ENCODE measurements around the gene KRT17. TPM values are rescaled to one million over a fixed set of nuclear protein-coding genes. Genes with fewer than 3 reads are reported as not detected.

Gene KRT17
- total and polyA plus RNA-seq, 10 of the 15 experiments (the other 5 are each of a cell fraction or from before 2014, with no cell fraction given) = 0.47 to 30.0 (median 2.5) TPM

DNA sequence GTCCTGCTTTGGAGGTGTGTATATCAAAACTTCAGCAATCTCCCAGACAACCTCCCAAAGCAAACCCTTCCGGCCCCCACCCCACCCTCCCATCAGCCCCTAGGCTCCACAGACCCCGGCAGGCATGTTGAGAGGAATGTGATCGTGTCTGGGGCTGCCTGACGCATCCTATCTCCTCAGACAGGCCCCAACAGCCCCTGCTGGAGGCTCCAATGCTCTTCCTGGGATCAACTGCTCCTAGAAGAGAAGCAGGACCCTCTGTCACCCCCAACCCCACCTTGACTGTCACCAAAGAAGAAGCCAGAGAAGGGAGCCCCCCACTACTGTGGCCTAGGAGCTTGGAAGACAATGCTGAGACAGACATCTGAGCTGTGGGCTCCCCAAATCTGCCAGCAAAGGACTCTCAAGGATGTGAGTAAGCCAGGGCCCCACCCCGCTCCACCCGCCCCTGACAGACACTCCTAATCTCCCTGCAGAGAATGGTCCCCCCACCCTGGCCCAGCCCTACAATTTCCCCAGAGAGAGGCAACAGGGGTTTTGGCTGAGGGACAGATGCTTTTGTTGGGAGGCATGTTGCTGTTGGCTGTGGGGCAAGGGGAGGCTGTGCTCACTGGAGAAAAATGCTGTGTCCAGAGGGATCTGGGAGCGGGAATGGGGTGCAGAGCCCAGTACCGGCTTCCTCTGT lies 36.1 kb downstream of the KRT17 start:
- intact Hi-C loops (cut with micrococcal nuclease; ENCODE audit: unreplicated experiment) = no loop called here
- CTCF ChIA-PET = interaction anchor here (1.3 to 1.4 kb wide), 2 partner anchors 9 to 75 kb away, joined by 3 to 4 read pairs; no protein-coding TSS in a partner anchor
- in situ Hi-C loops (cut with MboI) = no loop called here
- BruUV-seq (replicated peaks) = no TSS peak
- DNase-seq (ENCODE audit: low read depth, low spot score) (no peak), ATAC-seq (no peak), FAIRE-seq (no peak)
- no peak overlapping the region for H3K4me3 ChIP-seq
- H3K27ac ChIP-seq (ENCODE audit: control insufficient read depth, insufficient read depth) = no peak overlapping the region
- H3K79me2 ChIP-seq (ENCODE audit: control insufficient read depth, insufficient read depth, low read length) = no peaks in the 10 kb centered on the region
- H3K36me3 ChIP-seq (ENCODE audit: control insufficient read depth in 2 of 2, insufficient read depth in 2 of 2, low read length in 1 of 2) = no peaks in the 10 kb centered on the region
- no peak overlapping the region for H3K4me2 ChIP-seq (ENCODE audit: control insufficient read depth, insufficient read depth)
- no peak overlapping the region for H2AFZ ChIP-seq (ENCODE audit: control insufficient read depth, low read depth, low read length)
- whole genome bisulfite sequencing (ENCODE audit: insufficient coverage, insufficient replicate concordance, low lambda C conversion rate, missing lambda C conversion rate) = 0% methylated on average over 7 of the region's 8 CpGs
- H3K4me1 ChIP-seq (ENCODE audit: control insufficient read depth, insufficient read depth, low read length) = no peaks in the 10 kb centered on the region
- H4K20me1 ChIP-seq (ENCODE audit: control insufficient read depth, insufficient read depth) = no peaks in the 10 kb centered on the region
- RAD21 ChIA-PET (ENCODE audit: unreplicated experiment) = no interaction called here
- POLR2A ChIA-PET = no interaction called here
- H3K9ac ChIP-seq (ENCODE audit: control insufficient read depth, insufficient read depth, low read length) = no peak overlapping the region
- H3K27me3 ChIP-seq (replicated peaks in 1 of 2; ENCODE audit: control insufficient read depth in 2 of 2, insufficient read depth in 2 of 2, low read length in 1 of 2) = peaks cover 0 to 2% of the 10 kb centered on the region in 2 experiments; a peak in 2 of 4 replicates
- H3K9me3 ChIP-seq (replicated peaks; ENCODE audit: control insufficient read depth, insufficient read depth, low read length) = no peaks in the 10 kb centered on the region
- SMC1A ChIA-PET (ENCODE audit: uncharacterized antibody, unreplicated experiment) = no interaction called here
- TF ChIP-seq, protein P1, sequence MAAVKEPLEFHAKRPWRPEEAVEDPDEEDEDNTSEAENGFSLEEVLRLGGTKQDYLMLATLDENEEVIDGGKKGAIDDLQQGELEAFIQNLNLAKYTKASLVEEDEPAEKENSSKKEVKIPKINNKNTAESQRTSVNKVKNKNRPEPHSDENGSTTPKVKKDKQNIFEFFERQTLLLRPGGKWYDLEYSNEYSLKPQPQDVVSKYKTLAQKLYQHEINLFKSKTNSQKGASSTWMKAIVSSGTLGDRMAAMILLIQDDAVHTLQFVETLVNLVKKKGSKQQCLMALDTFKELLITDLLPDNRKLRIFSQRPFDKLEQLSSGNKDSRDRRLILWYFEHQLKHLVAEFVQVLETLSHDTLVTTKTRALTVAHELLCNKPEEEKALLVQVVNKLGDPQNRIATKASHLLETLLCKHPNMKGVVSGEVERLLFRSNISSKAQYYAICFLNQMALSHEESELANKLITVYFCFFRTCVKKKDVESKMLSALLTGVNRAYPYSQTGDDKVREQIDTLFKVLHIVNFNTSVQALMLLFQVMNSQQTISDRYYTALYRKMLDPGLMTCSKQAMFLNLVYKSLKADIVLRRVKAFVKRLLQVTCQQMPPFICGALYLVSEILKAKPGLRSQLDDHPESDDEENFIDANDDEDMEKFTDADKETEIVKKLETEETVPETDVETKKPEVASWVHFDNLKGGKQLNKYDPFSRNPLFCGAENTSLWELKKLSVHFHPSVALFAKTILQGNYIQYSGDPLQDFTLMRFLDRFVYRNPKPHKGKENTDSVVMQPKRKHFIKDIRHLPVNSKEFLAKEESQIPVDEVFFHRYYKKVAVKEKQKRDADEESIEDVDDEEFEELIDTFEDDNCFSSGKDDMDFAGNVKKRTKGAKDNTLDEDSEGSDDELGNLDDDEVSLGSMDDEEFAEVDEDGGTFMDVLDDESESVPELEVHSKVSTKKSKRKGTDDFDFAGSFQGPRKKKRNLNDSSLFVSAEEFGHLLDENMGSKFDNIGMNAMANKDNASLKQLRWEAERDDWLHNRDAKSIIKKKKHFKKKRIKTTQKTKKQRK (IDR thresholded peaks at IDR 0.05; ENCODE audit: low read depth, low read length) = no peak
- TF ChIP-seq CBX3 (IDR thresholded peaks at IDR 0.05; ENCODE audit: borderline replicate concordance, low read depth) = no peak
- TF ChIP-seq SKIL (IDR thresholded peaks at IDR 0.05; ENCODE audit: low read depth, poor library complexity, severe bottlenecking) = no peak
- TF ChIP-seq, protein P2, sequence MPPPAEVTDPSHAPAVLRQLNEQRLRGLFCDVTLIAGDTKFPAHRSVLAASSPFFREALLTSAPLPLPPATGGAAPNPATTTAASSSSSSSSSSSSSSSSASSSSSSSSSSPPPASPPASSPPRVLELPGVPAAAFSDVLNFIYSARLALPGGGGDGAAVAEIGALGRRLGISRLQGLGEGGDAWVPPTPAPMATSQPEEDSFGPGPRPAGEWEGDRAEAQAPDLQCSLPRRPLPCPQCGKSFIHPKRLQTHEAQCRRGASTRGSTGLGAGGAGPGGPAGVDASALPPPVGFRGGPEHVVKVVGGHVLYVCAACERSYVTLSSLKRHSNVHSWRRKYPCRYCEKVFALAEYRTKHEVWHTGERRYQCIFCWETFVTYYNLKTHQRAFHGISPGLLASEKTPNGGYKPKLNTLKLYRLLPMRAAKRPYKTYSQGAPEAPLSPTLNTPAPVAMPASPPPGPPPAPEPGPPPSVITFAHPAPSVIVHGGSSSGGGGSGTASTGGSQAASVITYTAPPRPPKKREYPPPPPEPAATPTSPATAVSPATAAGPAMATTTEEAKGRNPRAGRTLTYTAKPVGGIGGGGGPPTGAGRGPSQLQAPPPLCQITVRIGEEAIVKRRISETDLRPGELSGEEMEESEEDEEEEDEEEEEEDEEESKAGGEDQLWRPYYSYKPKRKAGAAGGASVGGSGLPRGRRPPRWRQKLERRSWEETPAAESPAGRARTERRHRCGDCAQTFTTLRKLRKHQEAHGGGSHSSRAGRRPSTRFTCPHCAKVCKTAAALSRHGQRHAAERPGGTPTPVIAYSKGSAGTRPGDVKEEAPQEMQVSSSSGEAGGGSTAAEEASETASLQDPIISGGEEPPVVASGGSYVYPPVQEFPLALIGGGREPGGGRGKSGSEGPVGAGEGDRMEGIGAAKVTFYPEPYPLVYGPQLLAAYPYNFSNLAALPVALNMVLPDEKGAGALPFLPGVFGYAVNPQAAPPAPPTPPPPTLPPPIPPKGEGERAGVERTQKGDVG (CRISPR knock-in tag; IDR thresholded peaks at IDR 0.05) = no peak
- TF ChIP-seq BRCA1 (IDR thresholded peaks at IDR 0.05; ENCODE audit: low read depth, low read length) = no peak
- no peak for TF ChIP-seq FOS (IDR thresholded peaks at IDR 0.05; ENCODE audit: borderline replicate concordance, extremely low read depth, insufficient read length)
- no peak for TF ChIP-seq STAT3 (IDR thresholded peaks at IDR 0.05; ENCODE audit: low read depth, low read length)
- TF ChIP-seq EGR1 (IDR thresholded peaks at IDR 0.05; ENCODE audit: borderline replicate concordance in 1 of 2, low read depth in 2 of 2, low read length in 2 of 2) = no peak
- TF ChIP-seq E2F4 (IDR thresholded peaks at IDR 0.05; ENCODE audit: low read depth, low read length) = no peak
- TF ChIP-seq LARP7 (IDR thresholded peaks at IDR 0.05) = no peak
- TF ChIP-seq TCF3 (IDR thresholded peaks at IDR 0.05; ENCODE audit: borderline replicate concordance, insufficient read depth, low read depth, low read length) = no peak
- TF ChIP-seq EP300 (IDR thresholded peaks at IDR 0.05; ENCODE audit: borderline replicate concordance in 1 of 2, control insufficient read depth in 1 of 2, low read depth in 2 of 2, low read length in 2 of 2) = no peak
- no peak for TF ChIP-seq HDGF (IDR thresholded peaks at IDR 0.05)
